A549 treated with AZD9567 at 1 μM for 4 hours (cell line): ENCODE results near the gene TAS2R10. TPM values are rescaled to one million over a fixed set of nuclear protein-coding genes. Genes with fewer than 3 reads are reported as not detected.

Experiments used
- total RNA-seq: library from RNA; stranded (reverse); fragments of 200-300 nt; extraction: Qiagen RNA extraction; gene quantifications from 5 replicates; pipeline ENCODE4 v1.2.3, GENCODE V29; 2022; ENCODE audit not compliant: insufficient read depth

Gene TAS2R10, protein sequence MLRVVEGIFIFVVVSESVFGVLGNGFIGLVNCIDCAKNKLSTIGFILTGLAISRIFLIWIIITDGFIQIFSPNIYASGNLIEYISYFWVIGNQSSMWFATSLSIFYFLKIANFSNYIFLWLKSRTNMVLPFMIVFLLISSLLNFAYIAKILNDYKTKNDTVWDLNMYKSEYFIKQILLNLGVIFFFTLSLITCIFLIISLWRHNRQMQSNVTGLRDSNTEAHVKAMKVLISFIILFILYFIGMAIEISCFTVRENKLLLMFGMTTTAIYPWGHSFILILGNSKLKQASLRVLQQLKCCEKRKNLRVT
- 0.08 to 0.15 TPM (median 0.08 TPM) in 3 of 5 replicates, not detected in the others for total RNA-seq

GRCh38 chr12:10826258-10826657 is at the start of gene TAS2R10:
Gene TAS2R10 (minus strand): TSS chr12:10826358. CDS start chr12:10826269, 89 bp downstream.

GRCh38 chr12:10849425-10849878 is 23.3 kb upstream of the TAS2R10 start, which contains the start of gene PRR4:
Gene PRR4 (minus strand): TSS chr12:10849475. CDS start chr12:10849437, 38 bp downstream.

DNA sequence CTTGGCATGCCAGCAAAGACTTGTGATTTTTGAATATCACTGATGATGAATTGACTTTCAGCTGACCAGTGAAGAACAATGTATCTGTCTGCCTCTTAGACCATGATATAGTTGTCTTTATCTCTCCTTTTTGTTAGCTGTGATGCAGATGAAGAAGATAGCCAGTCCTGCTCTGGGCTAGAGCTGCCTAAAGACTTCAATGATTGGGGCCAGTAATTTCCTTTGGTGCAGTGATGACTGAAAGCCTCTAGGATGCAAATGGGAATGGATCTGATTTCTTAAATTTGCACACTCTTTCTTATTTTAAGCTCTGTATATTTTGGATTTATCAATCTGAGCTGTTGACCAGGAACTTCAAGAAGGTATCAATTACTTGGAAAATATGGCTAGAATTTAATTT is 16.1 kb downstream of the TAS2R10 start, which contains the start of gene TAS2R9:
Gene TAS2R9 (minus strand): TSS at position 101 of the 400 bp plus-strand sequence. CDS start 93 bp downstream, at position 8.

DNA sequence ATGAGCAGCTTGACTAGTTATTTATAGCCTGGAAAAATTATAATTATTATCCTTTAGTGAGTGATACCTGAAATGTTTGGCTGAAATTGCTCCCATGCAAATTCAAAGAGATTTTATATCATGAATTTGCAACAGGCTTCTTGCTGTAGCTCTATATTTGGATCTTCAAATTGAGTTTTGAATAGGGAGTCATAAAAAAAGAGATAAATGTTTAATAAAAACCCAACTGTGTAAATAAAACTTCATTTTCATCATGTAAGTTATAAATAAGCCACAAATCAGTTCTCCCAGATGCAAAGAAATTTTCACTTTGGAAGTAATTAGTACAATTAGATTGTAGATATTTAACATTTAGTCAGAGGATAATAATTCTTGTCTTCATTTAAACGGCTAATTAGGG is 19.0 kb downstream of the TAS2R10 start, which contains the start of gene TAS2R8:
Gene TAS2R8 (minus strand): TSS at position 101 of the 400 bp plus-strand sequence. CDS start 306 bp downstream, outside the sequence.

DNA sequence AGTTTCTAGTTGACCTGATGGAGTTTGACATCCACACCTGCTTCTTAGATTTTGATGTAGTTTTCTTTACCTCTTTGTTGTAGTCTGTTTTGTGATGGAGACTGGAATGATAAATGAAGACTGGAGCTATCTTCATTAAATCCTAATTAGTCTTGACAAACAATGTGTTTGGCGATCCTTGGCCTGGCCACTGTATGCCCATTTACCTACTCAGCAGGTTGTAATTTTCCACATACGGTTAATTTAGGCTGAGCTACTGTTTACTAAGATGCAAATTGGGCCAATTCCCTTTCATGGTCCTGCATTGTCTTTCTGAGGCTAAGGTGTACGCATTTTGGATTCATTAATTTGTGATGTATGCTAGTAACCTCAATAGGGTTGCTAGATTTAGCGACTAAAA is 23.6 kb downstream of the TAS2R10 start, which contains the start of gene TAS2R7:
Gene TAS2R7 (minus strand): TSS at position 41 of the 400 bp plus-strand sequence. CDS start 57 bp downstream, outside the sequence.

Other genes with a start within 250 kb of the TAS2R10 start
- 43.3 to 53.0 TPM (median 48.9 TPM) in 5 replicates for gene MAGOHB, start 212.7 kb downstream of the TAS2R10 start, total RNA-seq
- 0.15 to 0.30 TPM (median 0.21 TPM) in 4 of 5 replicates, not detected in the other for gene STYK1, start 152.3 kb downstream of the TAS2R10 start, total RNA-seq
- 246 to 298 TPM (median 264 TPM) in 5 replicates for gene YBX3, start 103.0 kb downstream of the TAS2R10 start, total RNA-seq
- gene TAS2R7, start 23.7 kb downstream of the TAS2R10 start, total RNA-seq: not detected in 5 replicates
- gene TAS2R8, start 19.1 kb downstream of the TAS2R10 start, total RNA-seq: not detected in 5 replicates
- not detected in 5 replicates for gene TAS2R9, start 16.2 kb downstream of the TAS2R10 start, total RNA-seq
- 3.1 to 3.6 TPM (median 3.4 TPM) in 4 of 5 replicates, not detected in the other for gene PRR4, start 23.1 kb upstream of the TAS2R10 start, total RNA-seq
- gene PRH1, start 57.9 kb upstream of the TAS2R10 start, total RNA-seq: 1.0 to 3.7 TPM (median 3.0 TPM) in 4 of 5 replicates, not detected in the other
- not detected in 5 replicates for gene TAS2R13, start 83.2 kb upstream of the TAS2R10 start, total RNA-seq
- 0.16 to 0.42 TPM in 2 of 5 replicates, not detected in the others for gene PRH2, start 102.9 kb upstream of the TAS2R10 start, total RNA-seq
- gene TAS2R14, start 112.9 kb upstream of the TAS2R10 start, total RNA-seq: 0.41 to 0.83 TPM (median 0.72 TPM) in 4 of 5 replicates, not detected in the other
- not detected in 5 replicates for gene TAS2R50, start 160.6 kb upstream of the TAS2R10 start, total RNA-seq
- 0.07 to 0.16 TPM (median 0.09 TPM) in 3 of 5 replicates, not detected in the others for gene TAS2R20, start 171.9 kb upstream of the TAS2R10 start, total RNA-seq
- gene TAS2R19, start 196.3 kb upstream of the TAS2R10 start, total RNA-seq: 0.12 to 0.16 TPM (median 0.16 TPM) in 3 of 5 replicates, not detected in the others
- 0.13 to 0.27 TPM (median 0.22 TPM) in 4 of 5 replicates, not detected in the other for gene TAS2R31, start 205.0 kb upstream of the TAS2R10 start, total RNA-seq
- not detected in 5 replicates for gene TAS2R46, start 235.9 kb upstream of the TAS2R10 start, total RNA-seq